ENCODE data around the gene FOXO6.

Gene FOXO6

DNA sequence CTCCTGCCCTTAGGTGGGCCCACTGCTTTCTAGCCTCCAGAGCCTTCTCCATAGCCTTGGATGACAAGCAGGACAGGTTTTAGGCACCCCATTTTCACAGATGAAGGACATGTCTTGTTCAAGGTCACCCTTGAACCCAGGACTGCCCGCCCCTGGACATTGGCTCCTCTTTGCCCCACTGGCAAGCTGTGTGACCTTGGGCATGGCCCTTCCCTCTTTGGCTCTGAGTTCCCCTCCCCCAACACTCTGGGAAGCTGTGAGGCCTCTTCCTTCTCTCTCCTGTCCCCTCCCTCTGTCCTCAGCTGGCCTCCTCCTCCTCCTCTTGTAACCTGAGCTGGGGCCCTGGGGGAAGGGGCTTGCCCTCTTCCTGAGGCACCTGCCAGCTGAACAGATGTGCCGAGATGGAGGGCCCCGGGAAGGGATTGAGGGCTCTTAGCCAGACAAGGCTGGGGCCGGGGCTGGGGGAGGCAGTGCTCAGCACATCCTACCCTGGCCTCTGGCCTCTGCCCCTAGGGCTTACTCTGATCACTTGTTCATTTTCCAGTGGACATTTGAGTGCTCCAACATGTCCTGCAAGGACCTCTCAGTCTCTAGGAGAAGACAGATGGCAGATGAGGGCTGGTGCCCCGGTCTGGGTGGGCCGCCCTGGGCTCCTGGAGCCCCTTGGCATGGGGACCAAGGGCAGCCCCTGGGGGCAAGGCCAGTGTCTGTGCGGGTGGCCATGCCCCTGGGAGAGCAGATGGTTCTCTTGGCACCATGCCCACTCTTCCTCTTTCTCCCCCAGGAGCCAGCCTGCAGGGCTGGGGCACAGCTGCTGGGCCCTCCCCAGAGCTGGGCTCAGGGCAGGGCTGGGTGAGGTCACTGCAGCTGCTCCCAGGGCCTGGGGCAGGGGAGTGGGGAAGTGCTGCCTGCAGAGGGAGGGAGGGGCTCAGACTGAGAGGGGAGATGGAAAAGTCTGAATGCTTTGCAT, 10.7 kb downstream of the FOXO6 start:
- TF ChIP-seq, protein P1, sequence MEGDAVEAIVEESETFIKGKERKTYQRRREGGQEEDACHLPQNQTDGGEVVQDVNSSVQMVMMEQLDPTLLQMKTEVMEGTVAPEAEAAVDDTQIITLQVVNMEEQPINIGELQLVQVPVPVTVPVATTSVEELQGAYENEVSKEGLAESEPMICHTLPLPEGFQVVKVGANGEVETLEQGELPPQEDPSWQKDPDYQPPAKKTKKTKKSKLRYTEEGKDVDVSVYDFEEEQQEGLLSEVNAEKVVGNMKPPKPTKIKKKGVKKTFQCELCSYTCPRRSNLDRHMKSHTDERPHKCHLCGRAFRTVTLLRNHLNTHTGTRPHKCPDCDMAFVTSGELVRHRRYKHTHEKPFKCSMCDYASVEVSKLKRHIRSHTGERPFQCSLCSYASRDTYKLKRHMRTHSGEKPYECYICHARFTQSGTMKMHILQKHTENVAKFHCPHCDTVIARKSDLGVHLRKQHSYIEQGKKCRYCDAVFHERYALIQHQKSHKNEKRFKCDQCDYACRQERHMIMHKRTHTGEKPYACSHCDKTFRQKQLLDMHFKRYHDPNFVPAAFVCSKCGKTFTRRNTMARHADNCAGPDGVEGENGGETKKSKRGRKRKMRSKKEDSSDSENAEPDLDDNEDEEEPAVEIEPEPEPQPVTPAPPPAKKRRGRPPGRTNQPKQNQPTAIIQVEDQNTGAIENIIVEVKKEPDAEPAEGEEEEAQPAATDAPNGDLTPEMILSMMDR (conservative IDR thresholded peaks at IDR 0.05; ENCODE audit: low read depth, low read length): no peak
- DNase-seq (ENCODE audit: low read depth): no peak
- no peak overlapping the region for H3K4me3 ChIP-seq (ENCODE audit: low read length)

DNA sequence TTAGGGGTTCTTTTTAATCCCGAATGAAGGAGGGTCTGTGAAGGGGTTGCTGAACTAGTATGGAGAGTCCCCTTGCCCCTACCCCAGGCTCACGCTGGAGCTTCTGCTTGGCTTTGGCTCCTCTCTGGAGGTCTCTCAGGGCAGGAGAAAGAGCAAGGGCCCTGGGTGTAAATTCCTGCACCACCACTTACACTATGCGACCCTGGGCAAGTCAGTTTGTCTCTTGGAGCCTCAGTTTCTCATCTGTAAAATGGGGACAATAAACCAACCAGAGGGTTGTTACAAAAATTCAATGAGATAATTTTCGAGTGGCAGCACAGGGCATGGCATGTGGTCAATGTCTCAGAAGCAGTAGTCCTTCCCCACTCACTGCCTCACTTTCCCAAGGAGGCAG, 11.4 kb downstream of the FOXO6 start:
- TF ChIP-seq, protein P1 (conservative IDR thresholded peaks at IDR 0.05; ENCODE audit: low read depth, low read length): no peak
- DNase-seq (ENCODE audit: low read depth): no peak
- no peak overlapping the region for H3K4me3 ChIP-seq (ENCODE audit: low read length)

DNA sequence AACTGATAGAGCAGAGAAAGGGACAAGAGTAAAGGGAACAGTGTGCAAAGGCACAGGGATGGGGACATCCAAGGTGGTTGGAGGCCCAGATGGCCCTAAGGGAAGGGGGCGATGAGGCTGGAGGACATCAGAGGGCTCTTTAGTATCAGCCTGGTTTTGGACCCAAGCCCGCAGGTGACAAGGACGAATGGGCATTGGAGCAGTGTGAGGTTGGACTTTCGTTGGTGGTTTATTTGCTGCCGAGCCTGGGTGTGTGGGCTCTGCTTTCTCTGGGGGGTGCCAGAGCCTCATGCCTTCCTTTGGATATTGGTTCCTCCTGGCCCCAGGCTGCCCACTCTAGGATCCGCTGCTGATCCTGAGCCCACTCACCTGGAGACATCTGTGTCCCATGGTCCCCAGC, 12.1 kb downstream of the FOXO6 start:
- TF ChIP-seq, protein P1 (conservative IDR thresholded peaks at IDR 0.05; ENCODE audit: low read depth, low read length): no peak
- no peak overlapping the region for H3K4me3 ChIP-seq (ENCODE audit: low read length)

DNA sequence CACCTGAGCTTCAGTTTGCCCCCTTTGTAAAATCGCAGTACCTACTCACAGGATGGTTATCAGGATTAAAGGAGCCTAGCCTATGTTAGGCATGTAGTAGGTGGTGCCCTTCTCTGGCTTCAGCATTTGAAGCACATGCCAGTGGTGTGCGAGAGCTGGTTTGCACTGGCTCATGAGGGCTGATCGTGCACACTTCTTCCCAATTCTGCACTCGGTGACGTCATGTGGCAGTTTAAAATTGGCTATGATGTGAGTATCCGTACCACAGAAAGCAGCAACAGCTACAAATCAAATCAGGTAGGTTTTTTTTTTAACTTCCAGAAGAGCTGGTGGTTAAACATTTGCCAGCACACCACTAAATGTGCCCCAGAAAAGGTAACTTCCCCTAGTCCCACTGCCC, 13.5 kb downstream of the FOXO6 start:
- TF ChIP-seq, protein P1 (conservative IDR thresholded peaks at IDR 0.05; ENCODE audit: low read depth, low read length): no peak
- no peak overlapping the region for H3K4me3 ChIP-seq (ENCODE audit: low read length)
- DNase-seq (ENCODE audit: low read depth): no peak

More for the DNA sequence above, 12.1 kb downstream of the FOXO6 start:
- no peak for DNase-seq (ENCODE audit: low read depth)

DNA sequence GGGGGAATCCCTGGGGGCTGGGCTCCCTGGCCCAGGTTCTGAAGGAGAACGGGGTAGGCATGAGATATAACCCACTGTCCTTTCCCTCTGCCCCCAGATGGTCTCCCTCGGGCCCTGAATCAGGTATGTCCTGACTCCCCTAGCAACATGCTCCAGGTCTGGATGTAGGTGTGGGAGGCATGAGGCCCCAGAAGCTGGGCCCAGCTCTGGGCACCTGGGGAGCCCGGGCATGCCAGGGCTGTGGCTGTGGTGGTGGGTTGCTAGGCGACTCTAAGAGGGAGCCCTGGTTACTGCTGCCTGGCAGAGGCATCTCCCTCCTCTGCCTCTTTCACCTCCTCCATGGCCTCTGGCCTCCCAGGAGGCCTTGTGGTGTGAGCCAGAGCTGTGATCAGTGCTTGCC, 16.2 kb downstream of the FOXO6 start:
- DNase-seq (ENCODE audit: low read depth): no peak
- TF ChIP-seq, protein P1 (conservative IDR thresholded peaks at IDR 0.05; ENCODE audit: low read depth, low read length): no peak
- H3K4me3 ChIP-seq (ENCODE audit: low read length): no peak overlapping the region

DNA sequence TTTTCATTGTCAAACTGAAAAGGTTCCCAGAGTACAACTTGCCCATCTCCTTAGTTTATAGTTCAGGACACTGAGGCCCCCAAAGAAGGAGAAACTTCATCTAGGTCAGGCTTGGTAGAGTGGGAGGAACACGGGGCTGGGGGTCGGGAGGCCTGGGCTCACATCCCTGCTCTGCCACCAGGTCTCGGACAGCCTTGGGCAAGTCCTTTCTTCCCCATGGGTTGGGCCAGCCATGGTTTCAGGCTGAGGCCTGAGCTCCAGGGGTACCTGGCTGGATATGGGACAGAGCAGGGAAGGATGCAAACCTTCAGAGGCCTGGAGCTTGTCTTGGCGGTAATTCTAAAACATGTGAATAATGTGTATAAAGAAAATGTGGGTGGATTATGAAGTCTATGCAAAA, 17.0 kb downstream of the FOXO6 start:
- DNase-seq (ENCODE audit: low read depth): no peak
- TF ChIP-seq, protein P1 (conservative IDR thresholded peaks at IDR 0.05; ENCODE audit: low read depth, low read length): no peak
- no peak overlapping the region for H3K4me3 ChIP-seq (ENCODE audit: low read length)
